ENCODE results near the gene IGF2BP3.

GRCh38 chr7:23268746-23269145 lies 201.5 kb downstream of the IGF2BP3 start:
- TF ChIP-seq BCL11A (tag by site-specific recombination; IDR thresholded peaks at IDR 0.05; ENCODE audit: low read depth) (no peak), ZFP3 (tag by site-specific recombination; IDR thresholded peaks at IDR 0.05; ENCODE audit: low read depth) (no peak), REST (tag by site-specific recombination; IDR thresholded peaks at IDR 0.05) (no peak), ZNF558 (tag by site-specific recombination; IDR thresholded peaks at IDR 0.05) (no peak)

Measured in HEK293 (cell line).